HepG2 (cell line): ENCODE measurements around the gene EFS. TPM values are rescaled to one million over a fixed set of nuclear protein-coding genes. Genes with fewer than 3 reads are reported as not detected.

Experiments
- ATAC-seq: fragments of 200-7000 bp; cut with Tn5 transposase; 3 replicates; pipeline ENCODE4 v1.9.1; 2020; ENCODE audit warnings: mild to moderate bottlenecking, moderate library complexity
- BruUV-seq: library from RNA; stranded (reverse); fragments of 400-500 nt; replicated peaks from 2 replicates; lab custom pipeline; 2021; lab: Mats Ljungman, UMichigan
- CTCF ChIA-PET: fragments of 300-600 bp; formaldehyde crosslinking; extraction: SDS; loops from one replicate; lab custom pipeline; 2021; ENCODE audit warnings: low total read pairs, inconsistent platforms, low intra/inter-chr PET ratio; lab: Yijun Ruan, JAX
- POLR2A ChIA-PET: fragments of 350-600 bp; sonication (Branson Sonifier 250); formaldehyde crosslinking; loops from one replicate; lab custom pipeline; 2020; ENCODE audit warnings: antibody characterized with exemption, inconsistent platforms; lab: Yijun Ruan, JAX
- DNase-seq: peaks from one replicate; pipeline ENCODE4 v3.0.0-alpha.2; 2015; ENCODE audit warnings: low spot score
- FAIRE-seq: peaks from 3 replicates; lab custom pipeline; 2011; peaks lifted over from hg19 to GRCh38; lab: Jason Lieb, UNC
- H2AFZ ChIP-seq: one replicate; pipeline ENCODE4 v1.6.1; 2011; ENCODE audit warnings: low read length, inconsistent platforms
- H3K27ac ChIP-seq: fragments of 300-600 bp; 3 replicates; pipeline ENCODE4 v1.8.0; 2011; ENCODE audit warnings: mixed run types, mild to moderate bottlenecking, mixed read lengths, low read length, inconsistent platforms; ENCODE audit not compliant: insufficient read depth; ENCODE audit errors: extremely low read length
- H3K27me3 ChIP-seq, 2 experiments: fragments of 200-600 bp in 1 of 2; 2 replicates in 1 of 2; 3 replicates in 1 of 2; pipeline versions ENCODE4 v1.6.0 to v1.8.0; 2011; ENCODE audit warnings: low read length in 2 of 2, mild to moderate bottlenecking in 2 of 2, moderate library complexity in 2 of 2, inconsistent platforms in 1 of 2; ENCODE audit not compliant: insufficient read depth in 2 of 2, control insufficient read depth in 1 of 2
- H3K36me3 ChIP-seq, 2 experiments: fragments of 200-600 bp in 1 of 2; replicated peaks in 1 of 2; 2 replicates in 1 of 2; 3 replicates in 1 of 2; pipeline versions ENCODE4 v1.5.1 to v1.8.0; 2011; ENCODE audit warnings: low read length in 2 of 2, inconsistent platforms in 1 of 2; ENCODE audit not compliant: insufficient read depth in 2 of 2, control insufficient read depth in 1 of 2
- H3K4me1 ChIP-seq: 2 replicates; pipeline ENCODE4 v1.5.1; 2012; ENCODE audit warnings: low read length, inconsistent platforms; ENCODE audit not compliant: insufficient read depth
- H3K4me2 ChIP-seq: 2 replicates; pipeline ENCODE4 v1.6.0; 2011; ENCODE audit warnings: low read depth, low read length, inconsistent platforms
- H3K4me3 ChIP-seq, 3 experiments: fragments of 200-600 bp in 1 of 3; sonication (generic), shearing (Covaris generic) in 1 of 3; replicated peaks in 1 of 3; 2 replicates each; pipeline ENCODE4 v1.5.1; 2011 to 2016; ENCODE audit warnings: low read length in 3 of 3, inconsistent platforms in 2 of 3, low read depth in 2 of 3, mild to moderate bottlenecking in 2 of 3, control low read depth in 1 of 3, mixed read lengths in 1 of 3; ENCODE audit not compliant: insufficient read depth in 1 of 3
- H3K79me2 ChIP-seq: one replicate; pipeline ENCODE4 v1.6.1; 2011; ENCODE audit warnings: low read length, inconsistent platforms; ENCODE audit not compliant: insufficient read depth
- H3K9ac ChIP-seq: 2 replicates; pipeline ENCODE4 v1.6.0; 2011; ENCODE audit warnings: mild to moderate bottlenecking, low read depth, low read length, inconsistent platforms; ENCODE audit not compliant: insufficient read depth
- H3K9me3 ChIP-seq: 2 replicates; pipeline ENCODE4 v1.5.1; 2012; ENCODE audit warnings: mild to moderate bottlenecking, low read length
- H4K20me1 ChIP-seq: 2 replicates; pipeline ENCODE4 v1.6.0; 2011; ENCODE audit warnings: inconsistent platforms, mild to moderate bottlenecking, low read length, moderate library complexity; ENCODE audit not compliant: insufficient read depth
- BCLAF1 ChIP-seq: fragments of 450-650 bp; IDR thresholded peaks from 2 replicates; pipeline ENCODE4 v1.6.1; 2017; ENCODE audit warnings: mild to moderate bottlenecking
- PHB2 ChIP-seq: fragments of 450-650 bp; IDR thresholded peaks from 2 replicates; pipeline ENCODE4 v1.6.1; 2018; ENCODE audit not compliant: partially characterized antibody
- RXRB ChIP-seq: IDR thresholded peaks from 2 replicates; pipeline ENCODE4 v1.6.1; 2016; ENCODE audit warnings: borderline replicate concordance, missing genetic modification reagents, missing compliant biosample characterization
- ZNF205 ChIP-seq: IDR thresholded peaks from 2 replicates; pipeline ENCODE4 v1.6.1; 2018; ENCODE audit warnings: missing biosample characterization, missing genetic modification reagents
- ZNF512B ChIP-seq: sonication (generic); formaldehyde crosslinking; IDR thresholded peaks from 2 replicates; pipeline ENCODE4 v1.5.1; 2020; ENCODE audit warnings: missing genetic modification reagents, mild to moderate bottlenecking, borderline replicate concordance
- ZNF513 ChIP-seq: sonication (generic); formaldehyde crosslinking; conservative IDR thresholded peaks from 2 replicates; pipeline ENCODE4 v1.5.0; 2020; ENCODE audit warnings: missing genetic modification reagents
- ZNF629 ChIP-seq: sonication (generic); formaldehyde crosslinking; conservative IDR thresholded peaks from 2 replicates; pipeline ENCODE4 v1.5.0; 2020; ENCODE audit warnings: missing genetic modification reagents
- ZNF646 ChIP-seq: sonication (generic); formaldehyde crosslinking; IDR thresholded peaks from 2 replicates; pipeline ENCODE4 v1.9.0; 2021; ENCODE audit warnings: mild to moderate bottlenecking, missing genetic modification reagents
- WGBS: methylation state at CpG from one replicate; pipeline ENCODE4 v1.1.6; 2017; ENCODE audit warnings: low lambda C conversion rate; 5-methylcytosine and 5-hydroxymethylcytosine counted together
- in situ Hi-C: cut with HindIII; loops from 2 replicates; pipeline ENCODE4 v1.10.0; 2017; ENCODE audit warnings: low pct_unique_long_range_greater_than_20kb; ENCODE audit not compliant: extremely low pct_ligation_motif_present
- intact Hi-C: fragments of 100-400 bp; cut with micrococcal nuclease; formaldehyde crosslinking; loops from one replicate; pipeline ENCODE4 v1.10.0; 2022; ENCODE audit not compliant: unreplicated experiment
- polyA plus RNA-seq, 8 experiments: library from polyadenylated mRNA; depleted of rRNA in 3 of 8; stranded (reverse) in 7 of 8; unstranded in 1 of 8; fragments of >200 nt; fragmentation: Illumina TruSeq in 4 of 8; extraction: Trizol in 4 of 8; gene quantifications; 2 replicates each; pipeline versions ENCODE4 v1.2.1 to v1.2.3, GENCODE V29; 2011 to 2016; ENCODE audit warnings: low read depth in 4 of 8, missing spikeins in 1 of 8, mixed read lengths in 1 of 8; ENCODE audit not compliant: insufficient read depth in 1 of 8
- total RNA-seq, 5 experiments: library from RNA; depleted of rRNA; stranded (reverse); fragments of >200 nt; fragmentation: Illumina TruSeq; extraction: Trizol; gene quantifications; 2 replicates each; pipeline ENCODE4 v1.2.3, GENCODE V29; 2016; ENCODE audit warnings: low read depth in 1 of 5

The EFS gene
- total and polyA plus RNA-seq, 2 of the 13 experiments (the other 11 are each of a cell fraction or from before 2014, with no cell fraction given): not detected

- 52% methylated on average over 60 of the region's 61 CpGs for WGBS
- Histone ChIP-seq H3K4me1 (no peaks in the 10 kb centered on the region), H3K36me3 (no peaks in the 10 kb centered on the region), H3K9ac (no peak overlapping the region), H3K27ac (no peak overlapping the region), H3K27me3 (peaks cover 25 to 90% of the 10 kb centered on the region in 2 experiments), H3K4me3 (peak overlapping the region; percentile 22 to 64 (median 30); a peak in 4 of 6 replicates), H3K4me2 (peak overlapping the region; percentile 64), H2AFZ (no peak overlapping the region), H4K20me1 (no peaks in the 10 kb centered on the region), H3K79me2 (no peaks in the 10 kb centered on the region), H3K9me3 (no peaks in the 10 kb centered on the region)
- CTCF ChIA-PET: no interaction called here
- no TSS peak for BruUV-seq
- POLR2A ChIA-PET: interaction anchor here (3.4 kb wide), 1 partner anchor 31 kb away, joined by 15 read pairs; the partner anchor contains the start of gene PABPN1
- in situ Hi-C loops (no loop called here), intact Hi-C loops (no loop called here)
- peak; percentile 14 for ATAC-seq
- no peak for DNase-seq
- FAIRE-seq: no peak
- TF ChIP-seq PHB2: no peak
- TF ChIP-seq BCLAF1: no peak
- no peak for TF ChIP-seq ZNF513 (CRISPR knock-in tag)
- no peak for TF ChIP-seq RXRB
- TF ChIP-seq ZNF629: no peak
- no peak for TF ChIP-seq ZNF205 (CRISPR knock-in tag)
- TF ChIP-seq ZNF512B: no peak
- TF ChIP-seq ZNF646 (CRISPR knock-in tag): no peak
Measured at GRCh38 chr14:23351681-23352505, 13.1 kb downstream of the EFS start.
